Stomach smooth muscle (tissue), 2 donors: ENCODE data around the gene ARID3A.

ENCODE experiments used
- H3K27ac ChIP-seq: one replicate; pipeline ENCODE4 v1.7.0; 2013; ENCODE audit warnings: mild to moderate bottlenecking, low read length, inconsistent platforms
- H3K27me3 ChIP-seq, 2 donors: one replicate each; pipeline ENCODE4 v1.7.0; 2013; ENCODE audit warnings: low read length in 2 of 2; ENCODE audit not compliant: insufficient read depth in 2 of 2, control insufficient read depth in 1 of 2
- H3K36me3 ChIP-seq, 2 donors: one replicate each; pipeline ENCODE4 v1.7.0; 2013; ENCODE audit warnings: low read length in 2 of 2; ENCODE audit not compliant: control insufficient read depth in 2 of 2, insufficient read depth in 2 of 2
- H3K4me1 ChIP-seq: one replicate; pipeline ENCODE4 v1.7.0; 2013; ENCODE audit warnings: low read length; ENCODE audit not compliant: control insufficient read depth, insufficient read depth
- H3K4me3 ChIP-seq, 2 donors: one replicate each; pipeline ENCODE4 v1.7.0; 2013; ENCODE audit warnings: low read length in 2 of 2
- H3K9ac ChIP-seq, 2 donors: one replicate each; pipeline ENCODE4 v1.7.0; 2013; ENCODE audit warnings: low read length in 2 of 2, mild to moderate bottlenecking in 1 of 2
- H3K9me3 ChIP-seq, 2 donors: one replicate each; pipeline ENCODE4 v1.7.0; 2013; ENCODE audit warnings: low read length in 2 of 2; ENCODE audit not compliant: control insufficient read depth in 2 of 2
- donor health status: healthy.
- donor health status: Pancreatic carcinoma.

ARID3A gene

GRCh38 chr19:1010586-1011510, 85.0 kb downstream of the ARID3A start:
- Histone ChIP-seq H3K9ac (no peak overlapping the region), H3K27ac (no peak overlapping the region)

DNA sequence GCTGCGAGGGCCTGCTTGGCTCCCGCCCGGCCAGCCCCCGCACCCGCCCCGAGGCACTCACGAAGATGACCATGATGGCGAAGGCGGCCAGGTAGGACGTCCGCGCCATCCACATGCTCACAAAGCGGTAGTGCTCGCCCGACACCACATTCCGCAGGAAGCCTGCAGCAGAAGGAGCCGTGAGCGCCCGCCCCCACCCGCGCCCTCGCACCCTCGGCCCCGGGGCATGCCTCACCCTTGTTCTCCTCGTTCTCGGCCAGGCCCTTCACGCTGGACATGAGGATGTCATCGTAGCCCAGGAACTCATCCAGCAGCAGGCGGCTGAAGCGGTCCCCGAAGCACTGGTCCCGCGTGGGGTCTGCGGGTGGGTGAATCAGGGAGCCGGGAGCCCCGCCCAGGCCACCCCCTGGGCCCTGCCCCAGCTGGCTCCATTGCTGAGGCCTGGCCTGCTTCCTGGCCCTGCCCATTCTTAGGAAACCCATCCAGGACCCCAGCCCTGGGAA, 86.0 kb downstream of the ARID3A start:
- peaks cover 27% of the 10 kb centered on the region for H3K4me1 ChIP-seq
- no peak overlapping the region for H3K4me3 ChIP-seq
- H3K9ac ChIP-seq, result no peak overlapping the region
- no peak overlapping the region for H3K27ac ChIP-seq
- H3K36me3 ChIP-seq, result peaks cover 7 to 14% of the 10 kb centered on the region in 2 donors
- no peaks in the 10 kb centered on the region for H3K9me3 ChIP-seq
- no peaks in the 10 kb centered on the region for H3K27me3 ChIP-seq

More at GRCh38 chr19:1010586-1011510, 85.0 kb downstream of the ARID3A start:
- Histone ChIP-seq H3K27me3 (no peaks in the 10 kb centered on the region), H3K4me3 (no peak overlapping the region), H3K36me3 (peaks cover 7 to 14% of the 10 kb centered on the region in 2 donors), H3K9me3 (no peaks in the 10 kb centered on the region), H3K4me1 (peaks cover 17% of the 10 kb centered on the region)

DNA sequence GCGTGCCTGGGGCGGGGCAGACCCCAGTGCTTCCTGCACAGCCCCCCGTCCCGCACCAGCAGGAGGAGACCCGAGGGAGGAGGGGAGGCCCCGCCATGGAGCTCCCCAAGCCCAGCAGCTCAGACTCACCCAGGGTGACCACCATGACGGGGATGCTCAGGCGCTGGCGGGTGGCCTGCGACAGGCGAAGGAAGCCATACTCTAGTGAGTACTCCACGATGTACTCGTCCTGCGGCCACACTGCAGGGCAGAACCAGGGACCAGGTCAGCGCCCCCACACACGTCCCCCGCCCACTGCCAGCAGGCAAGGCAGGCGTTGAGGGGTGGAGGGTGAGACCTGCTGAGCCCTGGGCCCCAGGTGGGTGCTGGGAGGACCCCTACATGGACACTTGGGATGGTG, 86.5 kb downstream of the ARID3A start:
- no peak overlapping the region for H3K27ac ChIP-seq
- H3K4me3 ChIP-seq, result no peak overlapping the region
- H3K9ac ChIP-seq, result no peak overlapping the region
- H3K27me3 ChIP-seq, result no peaks in the 10 kb centered on the region
- peaks cover 31% of the 10 kb centered on the region for H3K4me1 ChIP-seq
- H3K36me3 ChIP-seq, result peaks cover 7 to 14% of the 10 kb centered on the region in 2 donors
- no peaks in the 10 kb centered on the region for H3K9me3 ChIP-seq

DNA sequence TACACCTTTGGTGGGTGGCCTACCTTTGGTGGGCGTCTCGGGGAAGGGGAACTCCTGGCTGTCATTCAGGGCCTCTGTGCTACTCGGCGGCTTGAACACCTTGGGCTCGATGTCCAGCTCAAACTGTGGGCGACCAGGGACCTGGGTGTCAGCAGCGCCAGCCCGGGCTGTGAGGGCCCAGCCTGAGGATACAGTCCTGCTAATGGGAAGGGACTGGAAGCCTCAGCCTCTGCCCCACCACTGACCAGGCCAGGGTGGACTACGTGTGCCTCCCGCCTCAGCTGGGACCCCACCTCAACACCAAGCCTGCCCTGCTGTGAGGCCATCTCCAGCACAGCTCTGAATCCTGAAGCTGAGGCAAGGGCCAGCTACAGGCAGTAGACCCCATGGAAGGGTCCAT, 87.4 kb downstream of the ARID3A start:
- H3K4me3 ChIP-seq, result no peak overlapping the region
- H3K27me3 ChIP-seq, result no peaks in the 10 kb centered on the region
- H3K27ac ChIP-seq, result no peak overlapping the region
- no peaks in the 10 kb centered on the region for H3K9me3 ChIP-seq
- H3K36me3 ChIP-seq, result peaks cover 7 to 14% of the 10 kb centered on the region in 2 donors
- H3K9ac ChIP-seq, result no peak overlapping the region
- peaks cover 40% of the 10 kb centered on the region for H3K4me1 ChIP-seq

DNA sequence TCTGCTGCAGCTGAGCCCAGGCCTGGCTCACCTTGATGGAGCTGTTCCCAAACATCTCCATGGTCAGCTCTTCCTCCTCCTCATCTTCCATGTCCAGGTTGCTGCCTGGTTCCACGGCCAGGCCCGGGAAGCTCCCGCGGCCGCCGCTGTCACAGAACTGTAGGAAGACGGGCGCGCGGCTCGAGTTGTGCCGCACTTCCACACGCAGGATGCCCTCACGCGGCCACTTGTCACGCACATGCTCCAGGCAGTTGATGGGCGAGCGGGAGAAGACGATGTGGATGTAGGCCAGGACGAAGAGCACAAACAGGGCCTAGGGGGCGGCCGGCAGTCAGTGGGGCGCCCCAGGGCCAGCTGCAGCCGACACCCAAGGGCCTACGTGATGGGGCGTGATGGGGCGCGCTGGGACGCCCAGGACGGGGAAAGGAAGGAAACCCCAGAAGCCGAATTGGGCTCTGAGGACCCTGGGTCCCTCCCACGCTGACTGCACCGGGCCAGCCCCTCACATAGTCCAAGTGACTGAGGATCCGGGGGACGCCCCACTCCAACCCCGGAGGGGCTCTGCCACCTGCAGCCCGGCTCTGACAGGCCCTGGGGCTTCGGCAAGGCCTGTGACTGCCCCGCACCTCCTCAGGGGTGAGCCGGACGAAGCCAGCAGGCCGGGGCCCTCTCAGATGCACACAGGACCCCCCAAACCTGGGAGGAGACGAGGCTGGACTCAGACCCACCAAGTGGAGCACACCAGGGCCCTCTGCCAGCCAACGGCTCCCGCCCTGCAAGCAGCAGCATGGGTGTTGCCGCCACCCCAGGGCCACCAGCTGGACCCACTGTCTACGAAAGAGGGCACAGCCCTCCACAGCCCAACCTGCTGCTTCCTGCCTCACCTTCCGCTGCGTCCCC, 88.6 kb downstream of the ARID3A start:
- no peak overlapping the region for H3K4me3 ChIP-seq
- peaks cover 7 to 14% of the 10 kb centered on the region in 2 donors for H3K36me3 ChIP-seq
- H3K27me3 ChIP-seq, result no peaks in the 10 kb centered on the region
- no peak overlapping the region for H3K9ac ChIP-seq
- peaks cover 52% of the 10 kb centered on the region for H3K4me1 ChIP-seq
- H3K27ac ChIP-seq, result no peak overlapping the region
- H3K9me3 ChIP-seq, result no peaks in the 10 kb centered on the region

GRCh38 chr19:1015061-1015781, 89.4 kb downstream of the ARID3A start:
- Histone ChIP-seq H3K4me3 (no peak overlapping the region), H3K36me3 (peaks cover 7 to 14% of the 10 kb centered on the region in 2 donors), H3K27ac (no peak overlapping the region)

DNA sequence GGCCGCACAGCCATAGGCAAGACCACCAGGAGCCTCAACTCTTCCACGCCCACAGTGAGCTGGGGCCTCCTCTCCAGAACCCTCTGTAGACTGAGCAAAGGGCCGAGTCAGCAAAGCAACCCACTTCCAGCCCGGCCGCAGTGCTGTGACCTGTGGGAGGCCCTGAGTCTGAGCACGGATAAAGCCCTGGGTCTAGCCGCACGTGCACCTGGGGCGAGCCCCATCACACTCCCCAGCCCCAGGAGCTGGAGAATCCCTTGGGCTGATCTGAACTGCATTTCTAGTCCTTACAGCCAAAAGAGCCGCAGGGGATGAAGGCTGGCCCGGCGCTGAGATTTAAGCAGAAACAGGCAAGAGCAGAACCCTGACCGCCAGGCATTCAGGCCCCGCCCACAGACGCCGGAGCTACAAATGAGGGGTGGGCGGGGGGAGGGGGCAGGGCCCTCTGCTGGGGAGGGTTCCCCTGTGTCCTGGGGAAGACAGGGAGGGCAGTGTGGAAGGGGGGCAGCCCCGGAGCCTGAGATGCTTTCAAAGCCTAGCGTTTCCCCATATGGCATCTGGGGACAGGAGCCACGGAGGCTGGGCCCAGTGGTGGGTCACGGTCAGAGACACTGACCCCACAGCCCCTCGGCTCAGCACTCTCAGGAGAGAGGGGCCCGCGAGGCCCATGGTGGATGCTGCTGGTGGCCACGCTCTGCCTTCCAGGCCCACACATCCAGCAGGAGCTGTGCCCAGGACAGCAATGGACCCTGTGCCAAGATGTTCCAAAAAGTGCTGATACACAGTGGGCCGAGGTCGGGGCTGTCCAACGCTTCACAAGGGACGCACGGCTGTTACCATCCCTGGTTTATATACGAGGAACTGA, 90.2 kb downstream of the ARID3A start:
- Histone ChIP-seq H3K36me3 (peaks cover 7 to 14% of the 10 kb centered on the region in 2 donors), H3K9me3 (no peaks in the 10 kb centered on the region), H3K4me1 (peaks cover 63% of the 10 kb centered on the region), H3K27ac (peak overlapping the region; percentile 11), H3K4me3 (peak overlapping the region in 1 of 2 donors; percentile 47), H3K27me3 (no peaks in the 10 kb centered on the region), H3K9ac (peak overlapping the region in 1 of 2 donors; percentile 27)

More at GRCh38 chr19:1015061-1015781, 89.4 kb downstream of the ARID3A start:
- peaks cover 60% of the 10 kb centered on the region for H3K4me1 ChIP-seq
- H3K9ac ChIP-seq, result no peak overlapping the region
- no peaks in the 10 kb centered on the region for H3K27me3 ChIP-seq
- no peaks in the 10 kb centered on the region for H3K9me3 ChIP-seq

DNA sequence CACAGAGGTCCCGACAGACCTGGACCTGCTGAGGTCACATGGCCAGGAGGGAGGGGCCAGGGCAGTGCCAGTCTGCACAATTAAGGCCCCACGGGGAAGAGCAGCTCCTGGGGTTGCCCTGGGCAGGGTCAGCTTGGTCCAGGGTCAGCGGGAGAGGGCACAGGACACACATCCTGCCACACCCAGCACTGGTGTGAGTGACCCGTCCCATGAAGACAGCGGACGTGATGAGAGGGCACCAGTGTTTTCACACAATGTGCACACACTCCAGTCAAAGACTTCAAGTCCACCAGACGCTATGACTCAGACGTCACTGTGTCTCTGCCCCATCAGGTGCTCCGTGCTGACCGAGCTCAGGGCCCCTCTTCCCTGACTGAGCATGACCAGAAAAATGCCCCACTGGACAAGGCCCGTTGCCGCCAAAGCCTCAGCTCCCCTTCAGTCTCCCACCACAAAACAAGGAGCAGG, 90.8 kb downstream of the ARID3A start:
- H3K27ac ChIP-seq, result peak overlapping the region; percentile 11
- H3K9ac ChIP-seq, result peak overlapping the region in 1 of 2 donors; percentile 27
- peaks cover 7 to 12% of the 10 kb centered on the region in 2 donors for H3K36me3 ChIP-seq
- H3K4me1 ChIP-seq, result peaks cover 66% of the 10 kb centered on the region
- peak overlapping the region; percentile 8 to 47 for H3K4me3 ChIP-seq
- H3K9me3 ChIP-seq, result no peaks in the 10 kb centered on the region
- H3K27me3 ChIP-seq, result no peaks in the 10 kb centered on the region

DNA sequence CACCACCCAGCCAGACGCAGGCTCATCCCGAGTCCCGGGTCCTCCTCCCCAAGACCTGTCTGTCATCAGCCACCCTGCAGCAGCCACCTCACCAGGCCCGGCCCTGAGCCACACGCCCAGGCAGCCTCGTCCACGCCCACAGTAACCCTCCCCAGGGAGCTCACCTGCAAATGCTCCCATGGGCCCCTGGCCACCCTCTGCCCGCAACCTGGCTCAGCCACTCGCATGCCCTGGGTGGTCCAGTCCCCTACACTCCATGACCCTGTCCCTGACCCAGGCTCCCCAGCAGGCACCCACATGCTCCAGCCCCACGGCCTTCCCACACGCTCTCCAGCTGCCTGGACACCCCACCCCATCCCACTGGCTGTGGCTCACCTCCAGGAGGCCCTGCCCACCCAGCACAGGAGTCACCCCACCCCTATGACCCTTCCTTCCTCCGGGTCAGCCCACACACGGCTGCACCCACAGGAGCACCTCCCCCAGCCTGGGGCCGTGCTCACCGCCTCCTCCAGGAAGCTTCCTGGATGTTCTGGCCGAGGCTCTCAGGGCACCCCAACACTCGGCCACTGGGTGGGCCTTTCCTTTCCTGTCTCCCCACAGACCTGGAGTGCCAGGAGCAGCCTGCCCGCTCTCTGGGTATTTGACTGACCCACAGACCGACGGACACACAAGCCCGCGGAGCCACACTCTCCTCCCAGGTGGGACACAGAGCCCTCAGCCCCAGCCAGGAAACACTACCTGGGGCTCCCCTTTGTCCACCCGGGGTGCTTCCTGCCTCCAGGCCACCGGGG, 91.5 kb downstream of the ARID3A start:
- peak overlapping the region in 1 of 2 donors; percentile 2 for H3K9ac ChIP-seq
- peaks cover 6 to 10% of the 10 kb centered on the region in 2 donors for H3K36me3 ChIP-seq
- H3K27ac ChIP-seq, result no peak overlapping the region
- H3K4me1 ChIP-seq, result peaks cover 69% of the 10 kb centered on the region
- H3K9me3 ChIP-seq, result no peaks in the 10 kb centered on the region
- peak overlapping the region; percentile 8 to 47 for H3K4me3 ChIP-seq
- no peaks in the 10 kb centered on the region for H3K27me3 ChIP-seq
